DMS79 treated with DMSO at 0.1 percent for 48 hours (cell line): ENCODE measurements around the gene FHIT.

Experiments used
- DNase-seq: peaks from one replicate; lab custom pipeline; 2025; lab: John Stamatoyannopoulos, UW

Gene FHIT

GRCh38 chr3:60622349-60622748 is 628.9 kb downstream of the FHIT start:
- peak; percentile 1 for DNase-seq

- no peak for DNase-seq
Observed at GRCh38 chr3:60617188-60617587, 634.1 kb downstream of the FHIT start.

GRCh38 chr3:60613769-60614303 is 637.4 kb downstream of the FHIT start:
- DNase-seq, result no peak

- DNase-seq, result no peak
Observed at GRCh38 chr3:60610441-60611112, 640.7 kb downstream of the FHIT start.

GRCh38 chr3:60609446-60609845 is 641.8 kb downstream of the FHIT start:
- DNase-seq, result no peak

- no peak for DNase-seq
Observed at GRCh38 chr3:60603860-60604259, 647.4 kb downstream of the FHIT start.

GRCh38 chr3:60600848-60601247 is 650.4 kb downstream of the FHIT start:
- no peak for DNase-seq

- no peak for DNase-seq
Observed at GRCh38 chr3:60599586-60599985, 651.7 kb downstream of the FHIT start.

- no peak for DNase-seq
Observed at GRCh38 chr3:60598671-60599070, 652.6 kb downstream of the FHIT start.

GRCh38 chr3:60594025-60594424 is 657.2 kb downstream of the FHIT start:
- DNase-seq, result peak; percentile 3

- DNase-seq, result no peak
Observed at GRCh38 chr3:60591267-60591666, 660.0 kb downstream of the FHIT start.

GRCh38 chr3:60588806-60589205 is 662.4 kb downstream of the FHIT start:
- no peak for DNase-seq

GRCh38 chr3:60585918-60586317 is 665.3 kb downstream of the FHIT start:
- no peak for DNase-seq

- DNase-seq, result no peak
Observed at GRCh38 chr3:60584250-60584649, 667.0 kb downstream of the FHIT start.

- no peak for DNase-seq
Observed at GRCh38 chr3:60582288-60582687, 669.0 kb downstream of the FHIT start.

GRCh38 chr3:60580809-60581208 is 670.4 kb downstream of the FHIT start:
- no peak for DNase-seq

- DNase-seq, result peak; percentile 68
Observed at GRCh38 chr3:60579734-60580133, 671.5 kb downstream of the FHIT start.

GRCh38 chr3:60578936-60579335 is 672.3 kb downstream of the FHIT start:
- DNase-seq, result no peak

- DNase-seq, result no peak
Observed at GRCh38 chr3:60577601-60578000, 673.7 kb downstream of the FHIT start.

GRCh38 chr3:60575718-60576272 is 675.5 kb downstream of the FHIT start:
- DNase-seq, result no peak

- DNase-seq, result no peak
Observed at GRCh38 chr3:60574046-60574769, 677.0 kb downstream of the FHIT start.

GRCh38 chr3:60573494-60573893 is 677.8 kb downstream of the FHIT start:
- no peak for DNase-seq

- DNase-seq, result no peak
Observed at GRCh38 chr3:60571511-60571910, 679.7 kb downstream of the FHIT start.
